ENCODE data around the gene TSR3. TPM values are rescaled to one million over a fixed set of nuclear protein-coding genes. Genes with fewer than 3 reads are reported as not detected.

Gene TSR3
- total and polyA plus RNA-seq, 2 of the 13 experiments (the other 11 are each of a cell fraction or from before 2014, with no cell fraction given): 24.2 to 51.0 TPM

GRCh38 chr16:1325673-1326371, 25.9 kb downstream of the TSR3 start (continued):
- TF ChIP-seq REXO4 (CRISPR knock-in tag; IDR thresholded peaks at IDR 0.05; ENCODE audit: borderline replicate concordance) (no peak), ZFP91 (CRISPR knock-in tag; IDR thresholded peaks at IDR 0.05; ENCODE audit: borderline replicate concordance) (0 out of 2 replicates have a peak, but pooled peaks have one; percentile 30), ZC3H13 (CRISPR knock-in tag; IDR thresholded peaks at IDR 0.05) (peak; percentile 25; the same call in 1 of the 2 replicates), ZNF720 (CRISPR knock-in tag; IDR thresholded peaks at IDR 0.05) (no peak), KDM2A (CRISPR knock-in tag; IDR thresholded peaks at IDR 0.05; ENCODE audit: borderline replicate concordance, low read depth) (peak; percentile 33; the same call in 1 of the 2 replicates), AKAP8 (CRISPR knock-in tag; IDR thresholded peaks at IDR 0.05) (peak; percentile 79; the same call in 1 of the 2 replicates), AGO2 (optimal IDR thresholded peaks at IDR 0.05; ENCODE audit: low read depth, low read length) (peak; percentile 99), ZNF891 (CRISPR knock-in tag; IDR thresholded peaks at IDR 0.05) (no peak), ELF3 (CRISPR knock-in tag; IDR thresholded peaks at IDR 0.05) (no peak), POLR2AphosphoS2 (IDR thresholded peaks at IDR 0.05; ENCODE audit: low read depth, low read length) (0 out of 2 replicates have a peak, but pooled peaks have one; percentile 14), HOXD1 (CRISPR knock-in tag; IDR thresholded peaks at IDR 0.05) (no peak), MED1 (CRISPR knock-in tag; IDR thresholded peaks at IDR 0.05) (no peak), ZNF335 (CRISPR knock-in tag; IDR thresholded peaks at IDR 0.05) (no peak), SP2 (CRISPR knock-in tag; IDR thresholded peaks at IDR 0.05) (no peak), PAF1 (CRISPR knock-in tag; IDR thresholded peaks at IDR 0.05) (0 out of 2 replicates have a peak, but pooled peaks have one; percentile 16)
- TF ChIP-seq, protein P1, sequence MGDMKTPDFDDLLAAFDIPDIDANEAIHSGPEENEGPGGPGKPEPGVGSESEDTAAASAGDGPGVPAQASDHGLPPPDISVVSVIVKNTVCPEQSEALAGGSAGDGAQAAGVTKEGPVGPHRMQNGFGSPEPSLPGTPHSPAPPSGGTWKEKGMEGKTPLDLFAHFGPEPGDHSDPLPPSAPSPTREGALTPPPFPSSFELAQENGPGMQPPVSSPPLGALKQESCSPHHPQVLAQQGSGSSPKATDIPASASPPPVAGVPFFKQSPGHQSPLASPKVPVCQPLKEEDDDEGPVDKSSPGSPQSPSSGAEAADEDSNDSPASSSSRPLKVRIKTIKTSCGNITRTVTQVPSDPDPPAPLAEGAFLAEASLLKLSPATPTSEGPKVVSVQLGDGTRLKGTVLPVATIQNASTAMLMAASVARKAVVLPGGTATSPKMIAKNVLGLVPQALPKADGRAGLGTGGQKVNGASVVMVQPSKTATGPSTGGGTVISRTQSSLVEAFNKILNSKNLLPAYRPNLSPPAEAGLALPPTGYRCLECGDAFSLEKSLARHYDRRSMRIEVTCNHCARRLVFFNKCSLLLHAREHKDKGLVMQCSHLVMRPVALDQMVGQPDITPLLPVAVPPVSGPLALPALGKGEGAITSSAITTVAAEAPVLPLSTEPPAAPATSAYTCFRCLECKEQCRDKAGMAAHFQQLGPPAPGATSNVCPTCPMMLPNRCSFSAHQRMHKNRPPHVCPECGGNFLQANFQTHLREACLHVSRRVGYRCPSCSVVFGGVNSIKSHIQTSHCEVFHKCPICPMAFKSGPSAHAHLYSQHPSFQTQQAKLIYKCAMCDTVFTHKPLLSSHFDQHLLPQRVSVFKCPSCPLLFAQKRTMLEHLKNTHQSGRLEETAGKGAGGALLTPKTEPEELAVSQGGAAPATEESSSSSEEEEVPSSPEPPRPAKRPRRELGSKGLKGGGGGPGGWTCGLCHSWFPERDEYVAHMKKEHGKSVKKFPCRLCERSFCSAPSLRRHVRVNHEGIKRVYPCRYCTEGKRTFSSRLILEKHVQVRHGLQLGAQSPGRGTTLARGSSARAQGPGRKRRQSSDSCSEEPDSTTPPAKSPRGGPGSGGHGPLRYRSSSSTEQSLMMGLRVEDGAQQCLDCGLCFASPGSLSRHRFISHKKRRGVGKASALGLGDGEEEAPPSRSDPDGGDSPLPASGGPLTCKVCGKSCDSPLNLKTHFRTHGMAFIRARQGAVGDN (CRISPR knock-in tag; IDR thresholded peaks at IDR 0.05): peak; percentile 29; the same call in 1 of the 2 replicates
- TF ChIP-seq, protein P2, sequence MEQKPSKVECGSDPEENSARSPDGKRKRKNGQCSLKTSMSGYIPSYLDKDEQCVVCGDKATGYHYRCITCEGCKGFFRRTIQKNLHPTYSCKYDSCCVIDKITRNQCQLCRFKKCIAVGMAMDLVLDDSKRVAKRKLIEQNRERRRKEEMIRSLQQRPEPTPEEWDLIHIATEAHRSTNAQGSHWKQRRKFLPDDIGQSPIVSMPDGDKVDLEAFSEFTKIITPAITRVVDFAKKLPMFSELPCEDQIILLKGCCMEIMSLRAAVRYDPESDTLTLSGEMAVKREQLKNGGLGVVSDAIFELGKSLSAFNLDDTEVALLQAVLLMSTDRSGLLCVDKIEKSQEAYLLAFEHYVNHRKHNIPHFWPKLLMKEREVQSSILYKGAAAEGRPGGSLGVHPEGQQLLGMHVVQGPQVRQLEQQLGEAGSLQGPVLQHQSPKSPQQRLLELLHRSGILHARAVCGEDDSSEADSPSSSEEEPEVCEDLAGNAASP (CRISPR knock-in tag; IDR thresholded peaks at IDR 0.05; ENCODE audit: borderline replicate concordance): no peak
